ENCODE results near the gene STK24.
A peak's percentile ranks its signal among the peaks of the same experiment; 100 is the strongest.
"Not testable (repeated sequence)": the region's sequence is repeated elsewhere in the genome, so short reads cannot be mapped to it uniquely, and the experiment has no call there.

STK24 gene

DNA sequence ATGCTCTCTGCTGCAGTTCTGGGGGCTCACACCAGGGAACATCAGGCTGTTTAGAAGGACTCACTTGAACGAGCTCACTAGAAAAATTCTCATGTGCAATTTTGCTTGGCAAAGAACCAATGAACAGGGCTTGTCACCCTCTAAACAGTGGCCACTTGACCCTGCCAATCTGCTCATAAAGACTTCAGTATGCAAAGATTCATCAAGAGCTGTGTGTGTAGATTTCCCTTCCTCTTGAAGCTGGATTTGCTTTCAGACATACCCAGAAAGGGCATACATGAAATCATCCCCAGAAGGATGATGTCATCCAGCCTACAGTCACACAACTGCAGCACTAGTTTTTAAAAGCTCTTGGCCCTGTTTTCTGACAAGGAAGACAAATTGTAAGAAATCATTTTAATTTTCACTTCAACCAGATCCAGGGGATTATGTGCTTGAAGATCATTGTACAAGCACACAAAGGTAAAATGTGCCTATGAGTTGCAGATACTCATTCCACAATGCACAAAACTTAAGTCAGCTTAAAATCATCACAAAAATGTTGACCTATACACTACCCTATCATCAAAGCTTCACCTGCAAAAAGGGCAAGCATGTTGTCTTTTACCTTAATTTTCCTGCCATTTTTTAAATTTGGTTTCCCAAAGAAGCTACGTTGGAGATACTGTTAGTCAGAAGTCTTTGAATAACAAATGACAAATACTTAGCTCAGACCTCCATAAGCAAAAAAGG is 5.2 kb upstream of the STK24 start:
- peak; percentile 64 for DNase-seq

DNA sequence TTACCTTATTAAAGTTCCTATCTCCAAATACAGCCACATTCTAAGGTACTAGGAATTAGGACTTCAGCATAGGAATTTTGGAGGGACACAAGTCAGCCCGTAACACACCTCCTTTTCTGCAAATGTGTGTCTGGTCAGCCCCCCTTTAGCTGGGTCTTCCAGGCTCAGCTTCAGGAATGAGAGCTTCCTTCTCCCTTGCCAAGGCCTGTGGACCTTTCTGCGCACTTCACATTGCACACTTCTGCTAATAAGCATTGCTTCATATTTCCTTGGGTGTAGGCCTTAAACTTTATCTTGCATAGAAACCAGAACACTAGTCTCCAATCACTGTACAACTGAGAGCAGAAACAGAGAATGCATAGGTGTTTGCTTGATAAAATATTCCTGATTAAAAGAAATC is 4.5 kb upstream of the STK24 start:
- no peak for DNase-seq

DNA sequence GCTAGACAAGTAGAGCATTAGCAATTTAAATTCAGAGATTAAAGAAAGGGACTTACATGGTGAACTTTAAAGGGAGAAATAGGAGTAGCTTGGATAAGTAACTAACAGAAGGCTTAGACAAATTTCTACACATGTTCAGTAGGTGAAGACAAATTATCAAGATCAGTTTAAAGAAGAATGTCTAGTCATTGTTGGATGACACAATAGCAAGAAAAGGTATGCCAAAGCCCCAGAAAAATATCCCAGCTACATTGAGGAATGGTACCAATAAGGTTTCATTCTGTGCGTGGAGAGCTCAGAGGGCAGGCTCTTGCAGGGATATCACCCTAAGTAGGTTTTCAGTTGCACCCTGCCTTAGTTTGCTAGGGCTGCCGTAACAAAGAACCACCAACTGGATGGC is 3.5 kb upstream of the STK24 start:
- no peak for DNase-seq

DNA sequence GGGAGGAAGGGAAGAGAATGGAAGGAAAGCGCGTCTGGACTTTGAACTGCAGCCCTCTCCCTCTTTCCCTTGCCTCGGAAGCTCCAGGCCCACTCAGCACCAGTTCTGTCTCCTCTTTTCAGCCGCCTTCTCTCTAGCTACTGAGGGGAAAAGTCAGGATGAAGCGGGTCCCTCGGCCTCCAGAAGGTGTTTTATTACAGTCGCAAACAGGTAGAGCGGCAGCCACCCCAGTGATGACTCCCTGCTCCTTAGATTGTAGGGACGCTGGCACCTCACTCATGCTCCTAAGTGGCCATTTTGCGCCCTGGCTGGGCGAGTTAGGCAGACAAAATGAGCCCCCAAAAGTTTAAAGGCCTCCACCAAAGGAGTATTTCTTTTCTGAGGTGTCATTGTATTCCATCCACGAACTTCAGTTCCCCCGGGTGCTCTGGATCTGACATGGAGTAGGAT is 954 bp upstream of the STK24 start:
- no peak for DNase-seq

DNA sequence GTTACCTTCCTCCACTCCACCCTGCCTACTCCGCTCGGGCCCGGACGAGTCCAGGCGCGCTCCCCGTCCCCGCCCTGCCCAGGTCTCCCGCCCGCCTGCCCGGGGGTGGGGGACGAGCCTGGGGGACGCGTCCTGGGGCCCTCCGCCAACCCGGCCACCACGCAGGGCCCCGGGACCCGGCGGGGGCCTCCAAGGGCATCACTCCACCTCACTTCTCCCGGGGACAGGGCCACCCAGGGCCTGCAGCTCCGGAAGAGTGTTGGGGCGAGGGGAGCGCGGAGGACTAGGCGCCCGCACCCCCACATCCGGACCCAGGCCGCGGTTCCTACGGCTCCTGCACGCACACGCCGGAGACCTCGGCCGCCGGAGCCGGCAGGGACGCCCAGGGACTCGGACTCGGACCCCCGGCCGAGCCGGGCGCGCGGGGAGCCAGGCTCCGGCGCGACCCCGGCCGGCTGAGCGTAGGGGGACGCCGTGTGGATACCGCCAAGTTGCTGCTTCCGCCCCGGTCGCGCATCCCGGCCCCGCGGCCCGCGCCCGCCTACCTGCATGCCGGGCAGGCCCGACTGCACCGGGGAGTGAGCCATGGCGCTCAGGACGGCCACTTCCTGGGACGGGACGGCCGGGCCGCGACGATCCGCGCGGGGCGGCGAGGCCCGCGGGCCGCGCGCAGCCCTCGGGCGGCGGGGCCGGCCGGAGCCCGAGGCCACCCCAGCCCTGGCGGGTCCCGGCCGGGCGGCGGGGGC is 534 bp downstream of the STK24 start:
- no peak for DNase-seq

DNA sequence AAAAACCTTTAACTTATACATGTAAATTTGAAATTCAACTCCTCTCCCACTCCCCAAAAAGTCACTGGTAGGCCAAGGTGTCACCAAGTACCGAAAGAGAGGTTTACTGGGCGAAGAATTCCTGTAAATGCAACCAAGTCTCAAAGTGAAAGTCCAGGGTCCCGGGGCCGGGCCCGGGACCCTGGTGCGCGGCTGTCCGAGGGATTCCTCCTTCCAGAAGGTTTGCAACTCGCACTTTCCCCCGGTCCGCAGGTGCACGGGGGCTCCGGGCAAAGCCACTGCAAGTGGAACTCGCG is 1.1 kb downstream of the STK24 start:
- DNase-seq, result no peak

DNA sequence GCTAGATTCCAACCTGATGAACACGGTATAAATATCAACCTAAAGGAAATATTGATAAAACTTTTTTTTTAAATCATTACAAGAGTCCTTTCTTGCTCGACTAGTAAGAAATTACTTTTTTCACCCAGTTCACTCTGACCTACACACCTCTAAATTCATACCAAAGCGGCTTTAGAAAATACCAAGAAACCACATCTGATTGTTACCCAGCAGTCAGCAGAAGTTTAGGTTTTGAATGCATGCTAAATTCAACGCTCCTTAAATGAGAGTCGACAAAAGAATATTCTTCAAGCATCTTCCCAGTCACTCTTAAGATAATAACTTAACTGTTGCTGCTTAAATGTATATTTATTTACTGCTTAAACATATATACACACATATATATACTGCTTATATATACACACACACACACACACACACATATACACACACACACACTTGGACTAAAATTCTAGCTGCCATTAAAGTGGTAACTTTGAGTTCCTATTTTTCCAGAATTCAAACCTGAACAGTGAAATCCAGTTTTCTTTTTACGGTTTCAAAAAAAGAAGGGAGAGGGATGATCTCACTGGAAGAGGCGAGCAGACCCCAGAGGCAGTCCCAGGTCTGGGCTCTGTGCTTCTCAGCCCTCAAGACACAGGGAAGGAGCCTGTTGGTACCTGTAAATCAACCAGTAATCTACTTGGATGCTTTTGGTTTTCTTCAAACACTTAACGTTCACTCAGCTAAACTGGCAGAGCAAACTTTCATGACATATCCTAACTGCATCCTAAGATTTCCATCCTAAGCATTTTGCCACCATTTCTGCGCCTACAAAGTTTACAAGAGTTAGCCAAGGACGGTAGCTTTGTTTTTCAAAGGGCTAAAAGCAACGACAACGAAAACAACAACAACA is 1.7 kb downstream of the STK24 start:
- no peak for DNase-seq

DNA sequence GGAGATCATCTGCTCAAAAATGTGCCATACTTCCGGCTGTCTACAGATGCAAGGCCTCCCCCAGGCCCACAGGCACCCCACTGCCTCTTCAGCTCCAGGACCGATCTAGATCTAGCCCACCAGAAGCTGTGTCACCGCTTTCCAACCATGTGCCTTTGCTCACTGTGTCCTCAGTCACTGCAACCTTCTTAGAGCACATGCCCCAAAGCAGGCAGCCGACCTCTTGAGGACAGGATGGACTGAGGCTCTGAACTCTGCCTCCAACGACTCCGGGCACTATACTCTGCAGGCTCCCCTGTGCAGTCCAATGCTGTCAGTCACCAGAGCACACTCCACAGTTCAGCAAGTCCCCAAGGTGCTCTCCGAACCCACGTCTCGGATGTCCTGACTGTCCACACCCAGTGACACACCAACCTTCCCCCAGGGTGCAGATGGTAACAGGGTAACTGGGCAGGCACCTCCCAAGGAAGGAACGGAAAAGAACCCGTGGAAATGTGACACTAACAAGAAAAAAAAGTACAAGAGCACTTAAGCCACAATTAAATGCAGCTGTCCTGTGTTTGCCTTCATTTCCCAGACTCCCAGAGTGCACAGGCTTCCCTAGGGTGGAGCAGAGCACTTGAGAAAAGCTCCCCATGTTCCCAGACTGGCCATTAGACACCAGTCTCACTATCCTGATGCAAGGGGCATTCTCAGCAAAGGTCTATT is 4.8 kb downstream of the STK24 start:
- DNase-seq, result peak; percentile 46

DNA sequence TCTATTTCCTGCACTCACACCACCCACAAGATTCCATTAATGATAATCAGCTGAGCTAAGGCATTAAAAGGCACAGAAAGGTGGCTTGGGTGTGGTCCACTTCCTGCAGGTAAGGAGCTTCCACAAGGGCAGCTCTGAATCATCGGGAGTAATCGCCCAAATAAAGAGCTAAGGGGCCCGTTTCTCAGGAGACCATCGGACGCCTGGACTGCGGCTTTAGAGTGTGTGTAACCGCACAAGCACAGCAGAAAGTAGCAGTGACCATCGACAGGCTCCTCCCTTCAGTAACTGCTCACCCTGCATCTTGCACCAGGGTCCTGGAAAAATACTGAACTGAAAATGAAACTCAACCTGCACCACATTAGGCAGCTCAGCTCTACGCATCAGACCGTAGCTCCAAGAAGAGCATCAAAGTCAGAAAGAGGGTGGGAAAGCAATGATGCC is 6.0 kb downstream of the STK24 start:
- no peak for DNase-seq

DNA sequence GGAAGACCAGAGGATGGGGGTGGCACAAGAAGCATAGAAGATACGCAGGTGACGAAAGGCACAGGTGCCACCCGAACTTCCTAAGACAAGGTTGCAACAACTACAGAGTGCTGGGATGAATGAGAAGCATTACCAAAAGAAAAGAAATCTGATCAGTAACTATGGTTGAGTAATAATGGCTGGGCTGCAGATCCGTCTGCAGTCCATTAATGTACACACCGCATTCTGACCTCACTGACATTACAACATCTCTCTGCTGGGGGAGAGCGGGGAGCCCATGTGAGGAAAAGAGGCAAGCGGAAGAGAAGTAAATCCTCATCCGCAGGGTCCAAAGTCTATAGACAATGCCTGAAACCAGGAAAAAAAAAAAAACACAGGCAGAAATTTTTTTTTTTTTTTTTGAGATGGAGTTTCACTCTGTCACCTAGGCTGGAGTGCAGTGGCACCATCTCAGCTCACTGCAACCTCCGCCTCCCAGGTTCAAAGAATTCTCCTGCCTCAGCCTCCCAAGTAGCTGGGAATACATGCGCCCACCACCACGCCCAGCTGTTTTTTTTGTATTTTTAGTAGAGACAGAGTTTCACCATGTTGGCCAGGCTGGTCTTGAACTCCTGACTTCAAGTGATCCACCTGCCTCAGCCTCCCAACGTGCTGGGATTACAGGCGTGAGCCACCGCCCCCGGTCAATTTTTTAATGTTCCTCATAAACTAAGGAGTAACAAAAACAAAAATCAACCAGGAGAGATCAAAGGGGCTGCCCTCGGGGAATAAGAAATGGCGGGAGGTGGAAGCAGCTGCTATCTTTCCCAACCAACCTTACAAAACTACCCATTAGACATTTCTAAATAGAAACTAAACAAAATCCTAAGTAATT is 7.2 kb downstream of the STK24 start:
- not testable (repeated sequence) for DNase-seq

DNA sequence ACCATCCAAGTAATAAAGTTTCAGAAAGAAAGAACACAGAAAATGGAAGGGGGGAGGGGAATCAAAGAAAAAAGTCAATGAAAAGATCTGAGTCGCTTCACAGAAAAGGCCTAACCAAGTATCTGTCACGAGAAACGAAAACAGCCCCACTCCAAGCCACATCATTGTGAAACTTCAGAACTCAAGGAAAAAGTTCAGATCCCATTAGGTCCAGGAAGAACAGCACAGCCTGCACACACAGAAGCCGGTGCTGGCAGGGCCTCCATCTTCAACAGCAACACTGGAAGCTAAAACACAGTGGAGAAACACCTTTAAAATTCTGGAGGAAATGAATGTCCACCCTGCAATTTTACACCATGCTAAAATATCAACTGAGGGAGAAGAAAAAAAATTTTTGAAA is 8.0 kb downstream of the STK24 start:
- DNase-seq, result no peak

DNA sequence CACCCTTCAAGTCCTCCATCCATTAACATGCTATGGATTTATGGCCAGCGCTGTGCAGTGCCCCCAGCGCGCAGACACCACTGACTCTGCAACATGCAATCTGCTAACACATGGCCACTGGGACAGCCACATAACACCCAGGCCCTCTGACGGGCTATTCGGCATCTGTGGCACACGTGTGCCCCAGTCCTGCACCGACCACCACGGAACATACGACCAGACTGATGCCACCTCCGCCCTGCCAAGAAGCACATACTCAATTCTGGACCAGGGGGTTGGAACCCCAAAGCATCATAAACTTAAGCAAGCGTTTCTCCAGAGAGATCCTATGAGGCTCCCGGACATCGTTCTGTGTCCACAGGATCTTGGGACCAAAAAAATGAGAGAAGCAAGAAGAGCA is 9.8 kb downstream of the STK24 start:
- no peak for DNase-seq

DNA sequence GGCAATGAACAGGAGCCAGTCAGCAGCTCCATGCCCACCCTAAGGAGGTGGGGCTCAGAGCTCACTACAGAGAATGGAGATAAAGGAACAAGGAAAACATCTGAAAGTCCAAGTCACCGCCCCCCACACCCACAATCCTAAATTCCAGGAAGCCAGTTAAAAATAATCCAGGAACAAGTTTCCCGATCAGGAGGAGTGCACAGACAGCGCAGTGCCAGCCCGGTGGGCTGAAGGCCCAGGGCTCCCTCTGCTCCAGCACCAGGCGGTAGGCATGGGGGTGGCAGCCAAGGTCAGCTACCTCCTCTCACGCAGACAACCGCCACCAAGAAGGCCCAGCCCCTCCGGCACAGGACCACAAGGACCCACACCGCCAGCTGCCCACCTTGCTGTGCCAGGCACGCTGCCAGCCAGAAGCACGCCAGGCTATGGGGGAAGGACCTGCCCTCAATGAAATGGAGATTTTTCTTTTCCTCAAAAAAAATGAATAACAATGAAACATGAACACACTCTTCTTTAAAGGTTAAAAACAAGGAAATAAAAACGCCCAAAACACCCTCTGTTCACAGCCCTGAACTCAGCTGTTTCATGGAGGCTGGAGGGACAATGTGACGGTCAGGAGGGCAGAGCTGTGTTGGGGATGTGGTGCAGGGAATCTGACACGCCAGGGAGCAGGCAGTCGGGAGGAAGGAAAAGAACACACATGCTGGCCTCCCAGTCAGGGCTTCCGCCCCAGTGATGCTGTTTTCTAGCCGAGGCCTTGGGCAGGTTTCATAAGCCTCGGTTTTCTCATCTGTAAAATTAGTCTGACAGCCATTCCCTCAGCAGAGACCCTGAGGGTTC is 11.0 kb downstream of the STK24 start:
- DNase-seq, result no peak

DNA sequence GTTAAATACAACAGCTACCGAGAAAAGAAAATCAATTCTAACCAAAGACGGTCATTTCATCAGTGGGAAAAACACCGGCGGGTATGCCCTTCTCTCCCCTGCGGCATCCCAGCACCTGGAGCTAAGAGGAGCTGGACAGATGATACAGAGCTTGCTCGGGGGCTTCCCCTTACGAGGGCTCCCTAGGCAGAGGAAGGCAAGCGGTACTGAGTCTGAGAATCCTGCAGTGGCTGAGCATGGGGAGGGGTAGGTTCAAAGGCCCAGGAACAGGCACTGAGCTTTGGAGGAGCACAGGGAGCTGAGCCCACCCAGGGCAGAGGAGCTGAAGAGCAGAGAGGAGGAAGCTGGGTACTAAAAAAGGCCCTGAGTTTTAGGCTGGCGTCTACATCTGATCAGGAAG is 12.7 kb downstream of the STK24 start:
- no peak for DNase-seq

DNA sequence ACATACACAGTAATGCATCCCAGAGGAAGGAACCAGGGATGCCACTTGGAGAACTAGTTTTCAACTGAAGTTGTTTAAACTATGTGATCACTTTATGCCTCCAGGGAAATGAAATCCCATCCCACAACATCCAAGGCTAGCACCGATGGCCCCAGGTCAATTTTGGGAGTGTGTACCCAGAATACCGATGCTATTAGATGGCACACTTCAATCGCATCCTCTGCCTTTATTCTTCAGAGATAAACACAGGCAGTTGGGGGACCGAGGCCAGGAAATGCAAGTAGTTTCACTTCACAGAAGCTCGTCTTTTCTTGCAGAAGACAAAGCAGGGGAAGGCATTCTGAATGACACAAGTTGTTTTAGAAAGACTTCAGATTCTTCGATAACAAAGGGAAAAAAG is 13.8 kb downstream of the STK24 start:
- DNase-seq, result no peak

DNA sequence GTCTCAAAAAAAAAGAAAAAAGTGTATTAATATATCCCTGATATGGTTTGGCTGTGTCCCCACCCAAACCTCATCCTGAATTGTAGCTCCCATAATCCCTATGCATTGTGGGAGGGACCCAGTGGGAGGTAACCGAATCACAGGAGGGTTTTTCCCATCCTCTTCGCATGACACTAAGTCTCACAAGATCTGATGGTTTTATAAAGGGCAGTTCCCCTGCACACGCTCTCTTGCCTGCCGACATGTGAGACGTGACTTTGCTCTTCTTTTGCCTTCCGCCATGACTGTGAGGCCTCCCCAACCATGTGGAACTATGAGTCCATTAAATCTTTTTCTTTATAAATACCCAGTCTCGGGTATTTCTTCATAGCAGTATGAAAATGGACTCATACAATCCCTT is 17.7 kb downstream of the STK24 start:
- DNase-seq, result no peak

DNA sequence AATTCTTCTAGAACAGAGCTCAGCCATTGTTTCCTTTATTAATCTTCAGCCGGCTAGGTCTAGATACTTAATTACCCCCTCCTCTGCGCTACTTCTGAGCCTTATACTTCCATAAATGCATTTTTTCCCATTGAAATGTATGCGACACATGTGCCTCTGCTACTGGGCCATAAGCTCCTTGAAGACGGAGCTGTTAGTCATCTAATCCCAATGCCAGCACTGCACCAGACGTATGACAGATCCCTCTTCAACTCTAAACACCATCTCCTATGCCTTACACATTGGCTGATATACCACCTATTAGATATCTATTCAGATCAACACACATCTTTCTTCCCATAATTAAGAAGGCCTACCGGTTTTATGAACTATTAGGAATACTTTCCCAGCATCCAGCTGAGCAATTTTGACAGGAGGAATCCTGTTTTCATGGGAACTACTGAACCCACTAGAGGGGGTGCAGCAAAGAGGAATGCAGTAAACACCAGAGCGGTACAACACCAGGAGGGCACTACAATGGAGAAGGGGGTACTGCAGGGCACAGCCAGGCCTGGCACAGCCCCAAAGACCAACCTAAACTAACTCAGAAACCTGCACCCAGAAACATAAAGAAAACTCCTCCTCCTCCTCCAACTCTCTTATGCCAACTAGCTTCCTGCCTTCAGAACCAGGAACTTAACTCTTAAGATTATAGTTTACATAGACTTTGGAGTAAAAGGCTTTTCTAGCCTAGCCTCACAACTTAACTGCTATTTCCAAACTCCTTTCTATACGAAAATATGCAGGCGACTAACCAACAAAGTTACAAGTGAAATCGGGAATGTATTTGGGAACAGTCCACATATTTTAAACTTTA is 18.7 kb downstream of the STK24 start:
- DNase-seq, result no peak

DNA sequence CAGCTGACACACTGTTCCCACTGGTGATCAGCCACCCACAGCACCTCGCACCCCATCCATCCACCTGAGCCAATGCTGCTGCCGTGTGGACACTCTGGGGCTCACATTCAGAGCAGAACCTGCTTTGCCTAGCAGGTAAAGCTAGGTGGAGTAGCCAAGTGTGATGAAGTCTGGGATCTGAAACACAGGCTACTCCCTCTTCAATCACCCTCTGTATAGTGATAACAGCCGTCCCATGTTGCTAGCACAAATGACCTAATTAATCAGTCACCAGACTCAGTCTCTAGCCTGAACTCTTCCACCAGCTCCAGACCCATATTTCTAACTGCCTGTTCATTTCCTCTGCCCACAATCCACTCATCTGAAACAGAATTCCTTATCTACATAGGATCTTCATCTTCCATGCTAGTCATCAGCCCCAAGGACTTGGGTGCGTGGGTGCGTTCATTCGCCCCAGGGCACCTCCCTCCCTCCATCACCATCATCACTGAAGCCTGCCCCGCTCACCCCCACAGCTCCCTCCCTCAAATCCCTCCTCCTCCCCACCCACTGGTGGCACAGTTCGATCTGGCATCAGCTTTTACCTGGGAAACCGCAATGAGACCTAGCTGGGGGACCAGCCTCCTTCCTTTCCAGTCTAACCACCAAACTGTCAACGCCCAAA is 19.8 kb downstream of the STK24 start:
- DNase-seq, result no peak

DNA sequence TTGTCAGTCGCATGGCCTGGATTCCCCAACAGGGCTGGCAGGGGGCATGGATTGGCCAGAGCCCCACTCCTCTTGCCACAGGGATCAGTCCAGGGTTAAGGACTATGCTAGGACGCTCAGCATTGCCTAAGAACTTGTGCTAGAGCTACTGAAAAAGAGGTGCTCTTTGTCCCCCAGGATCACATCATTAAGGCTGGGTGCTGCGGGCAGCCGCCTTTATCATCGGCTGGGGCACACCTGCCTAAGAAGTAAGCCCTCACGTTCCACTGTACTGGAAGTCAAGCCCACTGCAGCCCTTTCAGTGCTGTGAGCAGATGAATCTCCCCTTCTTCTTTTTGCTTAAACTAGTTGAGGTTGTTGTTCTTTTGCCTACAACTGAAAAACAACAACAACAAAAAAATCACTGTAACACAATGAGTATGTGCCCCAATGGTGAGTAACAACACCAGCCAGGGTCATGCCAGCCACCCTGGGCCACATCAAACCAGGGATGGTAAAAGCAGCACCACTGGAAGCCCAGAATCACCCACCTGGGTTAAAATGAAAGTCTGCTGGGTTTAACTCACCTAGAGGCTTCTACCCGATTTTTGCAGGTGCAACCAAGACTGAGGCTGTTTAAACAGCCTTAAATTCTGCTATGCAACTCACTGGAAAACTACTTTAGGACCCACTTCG is 20.6 kb downstream of the STK24 start:
- no peak for DNase-seq

All from NCI-H510A (cell line).